ENCODE results near the gene MX2. TPM values are rescaled to one million over a fixed set of nuclear protein-coding genes. Genes with fewer than 3 reads are reported as not detected.
A peak's percentile ranks its signal among the peaks of the same experiment; 100 is the strongest.

MX2 gene
- total RNA-seq, 4 donors from 2014 or later = 3.2 to 6.1 (median 5.1) TPM

DNA sequence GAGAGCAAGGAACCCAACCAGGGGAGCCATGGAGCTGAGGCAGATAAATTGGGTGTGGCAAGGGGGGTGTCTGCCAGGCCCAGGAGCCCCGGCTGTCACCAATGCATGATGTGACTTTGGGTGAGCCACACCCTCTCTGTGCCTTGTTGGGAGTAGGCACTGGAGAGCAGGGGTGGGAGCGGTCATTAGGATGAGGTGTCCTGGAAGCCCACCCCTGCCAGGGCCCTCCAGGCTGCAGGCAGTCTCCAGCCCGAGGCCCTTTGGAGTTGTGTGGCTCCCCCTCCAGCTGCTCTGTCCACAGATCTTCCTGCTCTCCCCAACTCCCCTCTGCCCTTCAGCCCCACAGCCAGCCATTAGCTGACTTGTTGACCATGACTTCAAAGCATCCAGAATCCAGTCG, 11.4 kb downstream of the MX2 start:
- H3K4me1 ChIP-seq = peaks cover 41% of the 10 kb centered on the region
- WGBS = 66% methylated on average over 4 of the region's 4 CpGs

DNA sequence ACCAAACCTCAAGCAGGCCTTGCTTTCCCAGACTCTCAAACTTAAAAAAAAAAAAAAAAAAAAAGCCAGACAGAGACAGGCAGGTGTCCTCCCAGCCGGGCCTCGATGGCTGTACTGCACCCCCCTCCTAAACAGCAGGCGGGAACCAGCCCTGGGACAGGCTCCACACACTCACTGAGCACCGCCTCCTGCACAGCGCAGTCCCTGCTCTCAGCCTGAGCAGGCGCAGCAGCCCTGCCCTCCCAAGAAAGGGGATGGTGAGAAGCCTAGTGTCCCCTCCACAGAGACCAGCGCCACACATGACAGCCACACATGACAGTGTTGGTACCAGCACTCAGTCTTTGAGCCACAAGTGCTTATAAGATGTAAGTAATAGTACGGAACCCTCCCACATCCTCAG, 11.9 kb downstream of the MX2 start:
- WGBS = 91% methylated on average over 8 of the region's 8 CpGs
- H3K4me1 ChIP-seq = peaks cover 38% of the 10 kb centered on the region
- peak in 1 of 2 donors; percentile 26 for DNase-seq (ENCODE audit: low spot score in 2 of 2)

More for the DNA sequence above, 11.4 kb downstream of the MX2 start:
- no peak for DNase-seq (ENCODE audit: low spot score in 2 of 2)
- Histone ChIP-seq H3K27ac (no peak overlapping the region), H3K9me3 (no peaks in the 10 kb centered on the region), H3K4me3 (no peak overlapping the region), H3K36me3 (peaks cover 10% of the 10 kb centered on the region), H3K27me3 (no peaks in the 10 kb centered on the region)
- TF ChIP-seq POLR2AphosphoS5 (IDR thresholded peaks at IDR 0.05) (no peak), POLR2A (IDR thresholded peaks at IDR 0.05) (no peak), EP300 (IDR thresholded peaks at IDR 0.05) (no peak)
- TF ChIP-seq, protein P1, sequence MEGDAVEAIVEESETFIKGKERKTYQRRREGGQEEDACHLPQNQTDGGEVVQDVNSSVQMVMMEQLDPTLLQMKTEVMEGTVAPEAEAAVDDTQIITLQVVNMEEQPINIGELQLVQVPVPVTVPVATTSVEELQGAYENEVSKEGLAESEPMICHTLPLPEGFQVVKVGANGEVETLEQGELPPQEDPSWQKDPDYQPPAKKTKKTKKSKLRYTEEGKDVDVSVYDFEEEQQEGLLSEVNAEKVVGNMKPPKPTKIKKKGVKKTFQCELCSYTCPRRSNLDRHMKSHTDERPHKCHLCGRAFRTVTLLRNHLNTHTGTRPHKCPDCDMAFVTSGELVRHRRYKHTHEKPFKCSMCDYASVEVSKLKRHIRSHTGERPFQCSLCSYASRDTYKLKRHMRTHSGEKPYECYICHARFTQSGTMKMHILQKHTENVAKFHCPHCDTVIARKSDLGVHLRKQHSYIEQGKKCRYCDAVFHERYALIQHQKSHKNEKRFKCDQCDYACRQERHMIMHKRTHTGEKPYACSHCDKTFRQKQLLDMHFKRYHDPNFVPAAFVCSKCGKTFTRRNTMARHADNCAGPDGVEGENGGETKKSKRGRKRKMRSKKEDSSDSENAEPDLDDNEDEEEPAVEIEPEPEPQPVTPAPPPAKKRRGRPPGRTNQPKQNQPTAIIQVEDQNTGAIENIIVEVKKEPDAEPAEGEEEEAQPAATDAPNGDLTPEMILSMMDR (IDR thresholded peaks at IDR 0.05) = no peak

DNA sequence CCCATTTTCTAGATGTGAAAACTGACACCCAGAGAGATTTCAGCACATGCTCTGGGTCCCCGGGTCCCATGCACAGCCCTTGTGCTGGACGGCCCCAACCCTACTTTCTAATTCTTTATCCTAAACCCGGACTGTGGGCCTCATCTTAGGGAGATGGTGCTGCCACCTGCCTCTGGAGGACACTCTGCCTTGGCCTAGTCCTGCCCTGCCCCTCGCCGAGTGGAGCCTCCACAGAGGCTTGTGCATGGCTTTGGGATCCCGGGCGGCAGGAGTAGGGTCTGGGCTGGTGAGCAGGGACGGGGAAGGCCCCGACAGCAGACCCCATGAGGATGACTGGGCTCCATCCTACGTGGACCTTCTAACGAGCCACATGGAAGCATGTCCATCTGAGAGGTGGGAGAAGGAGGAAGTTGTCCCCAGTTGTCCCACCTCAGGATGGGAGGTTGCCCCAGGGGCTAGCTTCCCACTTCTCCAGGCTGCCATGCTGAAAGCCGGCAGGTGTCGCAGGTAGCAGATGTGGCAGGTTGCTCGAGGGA, 12.4 kb downstream of the MX2 start:
- Histone ChIP-seq H3K9me3 (no peaks in the 10 kb centered on the region), H3K4me1 (peaks cover 33% of the 10 kb centered on the region), H3K27me3 (no peaks in the 10 kb centered on the region), H3K4me3 (no peak overlapping the region), H3K27ac (no peak overlapping the region), H3K36me3 (peaks cover 15% of the 10 kb centered on the region)
- TF ChIP-seq, protein P1 (IDR thresholded peaks at IDR 0.05) = no peak
- TF ChIP-seq EP300 (IDR thresholded peaks at IDR 0.05) (no peak), POLR2AphosphoS5 (IDR thresholded peaks at IDR 0.05) (no peak), POLR2A (IDR thresholded peaks at IDR 0.05) (no peak)
- 92% methylated on average over 14 of the region's 14 CpGs for WGBS
- no peak for DNase-seq (ENCODE audit: low spot score in 2 of 2)

More for the DNA sequence above, 11.9 kb downstream of the MX2 start:
- TF ChIP-seq POLR2A (IDR thresholded peaks at IDR 0.05) (no peak), EP300 (IDR thresholded peaks at IDR 0.05) (no peak), POLR2AphosphoS5 (IDR thresholded peaks at IDR 0.05) (no peak)
- TF ChIP-seq, protein P1 (IDR thresholded peaks at IDR 0.05) = no peak
- H3K4me3 ChIP-seq = no peak overlapping the region
- no peak overlapping the region for H3K27ac ChIP-seq
- H3K27me3 ChIP-seq = no peaks in the 10 kb centered on the region
- H3K36me3 ChIP-seq = peaks cover 11% of the 10 kb centered on the region
- H3K9me3 ChIP-seq = no peaks in the 10 kb centered on the region

DNA sequence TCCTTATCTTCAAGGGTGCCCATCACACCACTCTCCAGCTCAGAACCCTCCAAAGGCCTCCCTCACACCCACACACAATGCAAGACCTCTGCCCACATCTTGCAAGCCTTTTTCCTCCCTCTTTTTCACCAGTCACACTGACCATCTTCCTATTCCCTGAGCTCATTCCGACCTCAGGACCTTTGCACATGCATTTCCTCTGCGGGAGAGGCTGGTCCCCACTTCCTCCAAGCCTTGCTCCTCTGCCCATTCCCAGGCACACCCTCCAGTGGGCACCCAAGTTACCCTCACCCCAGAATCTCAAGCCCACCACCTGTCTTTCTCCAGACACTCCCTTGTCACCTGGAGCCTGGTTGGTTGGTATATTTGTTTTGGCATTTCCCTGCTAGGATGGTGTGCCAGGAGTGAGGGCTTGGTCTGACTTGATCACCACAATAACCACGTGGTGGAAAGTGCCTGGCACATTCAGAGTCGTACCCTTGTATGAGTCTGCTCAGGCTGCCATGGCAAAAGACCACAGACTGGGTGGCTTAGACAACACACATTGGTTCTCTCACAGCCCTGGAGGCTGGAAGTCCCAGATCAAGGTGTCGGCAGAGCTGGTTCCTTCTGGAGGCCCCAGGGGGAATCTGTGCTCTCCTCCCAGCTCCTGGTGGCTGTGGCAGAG, 13.2 kb downstream of the MX2 start:
- Histone ChIP-seq H3K27me3 (no peaks in the 10 kb centered on the region), H3K4me1 (peaks cover 26% of the 10 kb centered on the region), H3K4me3 (no peak overlapping the region), H3K27ac (no peak overlapping the region), H3K36me3 (peaks cover 18% of the 10 kb centered on the region), H3K9me3 (no peaks in the 10 kb centered on the region)
- TF ChIP-seq POLR2A (IDR thresholded peaks at IDR 0.05) = no peak
- no peak for TF ChIP-seq EP300 (IDR thresholded peaks at IDR 0.05)
- TF ChIP-seq, protein P1 (IDR thresholded peaks at IDR 0.05) = no peak
- TF ChIP-seq POLR2AphosphoS5 (IDR thresholded peaks at IDR 0.05) = no peak
- DNase-seq (ENCODE audit: low spot score in 2 of 2) = no peak
- WGBS = 95% methylated on average over 2 of the region's 5 CpGs

DNA sequence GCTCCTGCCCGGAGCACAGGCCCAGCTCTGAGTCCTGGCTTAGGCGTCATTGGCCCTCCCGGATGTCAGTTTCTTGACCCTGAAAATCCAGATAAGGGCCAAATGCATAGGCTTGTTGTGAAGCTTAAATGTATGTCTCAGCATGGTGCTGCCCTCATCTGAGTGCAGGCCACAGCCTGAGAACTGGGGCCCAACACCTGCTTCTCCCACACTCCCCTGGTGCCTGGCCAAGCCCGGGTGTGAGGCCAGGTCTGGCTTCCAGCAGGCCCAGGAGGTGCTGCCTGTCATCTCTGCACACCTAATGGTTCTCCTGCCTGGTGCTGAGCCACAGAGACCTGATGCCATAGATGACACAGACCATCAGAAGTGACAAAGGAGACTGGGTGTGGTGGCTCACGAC, 14.0 kb downstream of the MX2 start:
- Histone ChIP-seq H3K27ac (no peak overlapping the region), H3K4me3 (no peak overlapping the region), H3K27me3 (no peaks in the 10 kb centered on the region), H3K36me3 (peaks cover 25% of the 10 kb centered on the region), H3K4me1 (peaks cover 17% of the 10 kb centered on the region), H3K9me3 (no peaks in the 10 kb centered on the region)
- TF ChIP-seq EP300 (IDR thresholded peaks at IDR 0.05) = no peak
- no peak for TF ChIP-seq POLR2AphosphoS5 (IDR thresholded peaks at IDR 0.05)
- TF ChIP-seq POLR2A (IDR thresholded peaks at IDR 0.05) = no peak
- TF ChIP-seq, protein P1 (IDR thresholded peaks at IDR 0.05) = no peak
- peak in 1 of 2 donors; percentile 41 for DNase-seq (ENCODE audit: low spot score in 2 of 2)
- 87% methylated on average over 4 of the region's 5 CpGs for WGBS
